NCI-H1092 treated with DMSO at 0.1 percent for 48 hours (cell line): ENCODE data around the gene APLP1.
A peak's percentile ranks its signal among the peaks of the same experiment; 100 is the strongest.
"Not testable (repeated sequence)": the region's sequence is repeated elsewhere in the genome, so short reads cannot be mapped to it uniquely, and the experiment has no call there.

Experiments
- DNase-seq: peaks from one replicate; lab custom pipeline; 2025; lab: John Stamatoyannopoulos, UW

The APLP1 gene

GRCh38 chr19:35852029-35852780 lies 16.2 kb upstream of the APLP1 start, which contains the start of gene NPHS1:
Gene NPHS1 (minus strand): TSS chr19:35852504. CDS start chr19:35851837, 667 bp downstream.
- no peak for DNase-seq

DNA sequence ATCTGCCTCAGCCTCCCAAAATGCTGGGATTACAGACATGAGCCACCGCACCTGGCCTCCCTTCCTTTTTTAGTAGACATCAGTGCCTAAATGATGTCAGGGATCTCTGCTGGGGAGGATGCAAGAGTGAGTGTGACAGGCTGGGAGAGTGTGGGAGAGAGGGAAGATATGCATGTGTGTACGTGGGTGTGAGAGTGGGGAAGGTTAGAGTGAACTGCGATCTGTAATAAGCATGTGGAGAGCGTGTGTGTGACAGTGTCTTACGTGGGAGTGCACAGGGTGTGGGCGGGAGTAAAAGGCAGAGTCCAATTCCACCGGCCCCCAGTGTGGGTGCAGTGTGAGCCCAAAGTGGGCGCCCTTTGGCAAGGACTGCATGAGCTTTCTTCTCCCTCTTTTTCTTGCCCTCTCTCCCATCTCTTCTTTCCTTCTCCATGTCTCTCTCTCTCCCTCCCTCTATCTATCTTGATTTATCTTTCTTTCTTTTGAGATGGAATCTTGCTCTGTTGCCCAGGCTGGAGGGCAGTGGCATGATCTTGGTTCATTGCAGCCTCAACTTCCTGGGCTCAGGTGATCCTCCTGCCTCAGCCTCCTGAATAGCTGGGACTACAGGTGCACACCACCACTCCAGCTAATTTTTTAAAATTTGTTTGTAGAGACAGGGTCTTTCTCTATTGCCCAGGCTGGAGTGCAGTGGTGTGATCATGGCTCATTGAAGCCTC lies 15.2 kb upstream of the APLP1 start:
- DNase-seq: no peak

- no peak for DNase-seq
Observed at GRCh38 chr19:35856546-35857149, 11.7 kb upstream of the APLP1 start, which contains the start of gene KIRREL2. Gene KIRREL2 (plus strand): TSS chr19:35856911. CDS start chr19:35857120, 209 bp downstream.

DNA sequence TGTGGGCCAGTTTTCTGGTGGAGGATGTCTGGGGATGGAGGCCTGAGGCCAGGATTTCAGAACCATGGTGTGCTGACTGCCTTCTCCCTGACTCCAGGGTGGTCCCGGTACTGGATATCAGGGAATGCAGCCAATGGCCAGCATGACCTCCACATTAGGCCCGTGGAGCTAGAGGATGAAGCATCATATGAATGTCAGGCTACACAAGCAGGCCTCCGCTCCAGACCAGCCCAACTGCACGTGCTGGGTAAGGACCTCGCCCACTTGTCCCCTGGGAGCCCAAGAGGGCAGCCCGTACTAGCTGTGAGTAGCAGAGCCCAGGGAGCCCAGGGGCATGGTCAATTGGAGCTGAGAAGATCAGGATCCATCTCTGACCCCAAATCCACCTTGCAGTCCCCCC lies 10.1 kb upstream of the APLP1 start:
- DNase-seq: no peak

- no peak for DNase-seq
Observed at GRCh38 chr19:35859414-35859813, 9.0 kb upstream of the APLP1 start.

- no peak for DNase-seq
Observed at GRCh38 chr19:35860436-35860817, 7.9 kb upstream of the APLP1 start.

DNA sequence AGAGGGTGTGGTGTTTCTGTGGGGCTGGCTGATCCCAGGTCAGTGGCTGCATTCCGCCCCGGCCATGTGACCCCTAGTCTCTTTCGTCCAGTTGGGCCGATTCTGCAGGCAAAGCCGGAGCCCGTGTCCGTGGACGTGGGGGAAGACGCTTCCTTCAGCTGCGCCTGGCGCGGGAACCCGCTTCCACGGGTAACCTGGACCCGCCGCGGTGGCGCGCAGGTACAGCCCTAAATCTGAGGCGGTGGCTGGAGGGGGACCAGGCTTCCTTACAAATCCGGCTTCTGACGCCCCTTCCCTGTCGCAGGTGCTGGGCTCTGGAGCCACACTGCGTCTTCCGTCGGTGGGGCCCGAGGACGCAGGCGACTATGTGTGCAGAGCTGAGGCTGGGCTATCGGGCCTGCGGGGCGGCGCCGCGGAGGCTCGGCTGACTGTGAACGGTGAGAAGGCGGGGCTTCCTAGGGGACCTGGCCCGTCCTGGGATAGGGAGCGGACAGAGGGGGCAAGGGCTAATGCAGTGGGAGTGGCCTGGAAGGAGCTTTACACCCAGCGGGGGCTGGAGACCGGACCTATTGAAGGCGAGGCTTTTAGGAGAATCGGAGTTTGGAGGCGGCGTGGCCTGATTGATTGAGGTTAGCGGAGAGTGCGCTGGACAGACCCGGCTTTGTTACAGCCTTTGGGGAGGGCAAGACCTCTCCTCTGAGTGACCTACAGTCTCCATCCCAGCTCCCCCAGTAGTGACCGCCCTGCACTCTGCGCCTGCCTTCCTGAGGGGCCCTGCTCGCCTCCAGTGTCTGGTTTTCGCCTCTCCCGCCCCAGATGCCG lies 7.3 kb upstream of the APLP1 start:
- no peak for DNase-seq

DNA sequence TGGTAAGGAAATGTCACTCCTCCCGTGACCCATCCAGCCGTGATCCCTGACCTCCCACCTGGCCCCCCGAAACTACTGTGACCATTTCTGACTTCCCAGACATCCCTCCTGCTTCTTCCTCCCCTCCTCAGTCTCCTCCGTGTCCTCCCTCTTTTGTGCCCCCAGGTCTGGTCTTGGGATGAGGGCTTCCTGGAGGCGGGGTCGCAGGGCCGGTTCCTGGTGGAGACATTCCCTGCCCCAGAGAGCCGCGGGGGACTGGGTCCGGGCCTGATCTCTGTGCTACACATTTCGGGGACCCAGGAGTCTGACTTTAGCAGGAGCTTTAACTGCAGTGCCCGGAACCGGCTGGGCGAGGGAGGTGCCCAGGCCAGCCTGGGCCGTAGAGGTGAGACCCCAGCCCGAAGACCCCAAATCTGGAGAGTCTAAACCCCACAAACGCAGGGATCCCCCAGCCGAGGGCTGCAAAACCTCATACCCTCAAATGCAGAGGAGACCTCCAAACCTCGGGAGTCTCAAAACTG lies 6.7 kb upstream of the APLP1 start:
- no peak for DNase-seq

DNA sequence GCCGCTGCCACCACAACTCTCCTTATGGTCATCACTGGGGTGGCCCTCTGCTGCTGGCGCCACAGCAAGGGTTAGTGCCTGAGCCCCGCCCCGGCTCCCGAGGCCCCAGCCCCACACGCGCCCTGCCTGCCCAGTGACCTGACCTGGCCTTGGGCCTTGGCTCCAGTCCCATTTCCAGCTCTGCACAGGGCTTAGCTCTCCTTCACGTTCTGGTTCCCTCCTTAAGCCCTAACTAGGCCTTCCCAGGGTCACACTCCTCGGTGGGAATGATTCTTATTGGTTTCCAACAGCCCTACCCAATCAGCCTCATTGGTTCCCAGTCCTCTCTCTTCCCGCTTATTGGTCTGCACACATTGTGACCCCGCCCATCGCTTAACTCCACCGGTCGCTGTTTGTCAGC lies 5.8 kb upstream of the APLP1 start:
- DNase-seq: no peak

DNA sequence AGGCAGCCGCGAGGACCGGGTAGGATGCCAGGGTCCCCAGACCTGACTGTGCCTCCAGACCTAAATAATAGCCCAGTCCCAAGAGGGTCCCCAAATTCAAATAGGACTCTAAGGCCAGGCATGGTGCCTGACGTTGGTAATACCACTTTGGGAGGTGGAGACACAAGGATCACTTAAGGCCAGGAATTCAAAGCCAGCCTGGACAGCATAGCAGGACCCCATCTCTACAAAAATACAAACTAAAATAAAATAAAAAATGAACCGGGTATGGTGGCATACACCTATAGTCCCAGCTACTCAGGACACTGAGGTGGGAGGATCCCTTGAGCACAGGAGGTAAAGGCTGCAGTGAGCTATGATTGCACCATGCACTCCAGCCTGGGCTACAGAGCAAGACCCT lies 5.4 kb upstream of the APLP1 start:
- no peak for DNase-seq

DNA sequence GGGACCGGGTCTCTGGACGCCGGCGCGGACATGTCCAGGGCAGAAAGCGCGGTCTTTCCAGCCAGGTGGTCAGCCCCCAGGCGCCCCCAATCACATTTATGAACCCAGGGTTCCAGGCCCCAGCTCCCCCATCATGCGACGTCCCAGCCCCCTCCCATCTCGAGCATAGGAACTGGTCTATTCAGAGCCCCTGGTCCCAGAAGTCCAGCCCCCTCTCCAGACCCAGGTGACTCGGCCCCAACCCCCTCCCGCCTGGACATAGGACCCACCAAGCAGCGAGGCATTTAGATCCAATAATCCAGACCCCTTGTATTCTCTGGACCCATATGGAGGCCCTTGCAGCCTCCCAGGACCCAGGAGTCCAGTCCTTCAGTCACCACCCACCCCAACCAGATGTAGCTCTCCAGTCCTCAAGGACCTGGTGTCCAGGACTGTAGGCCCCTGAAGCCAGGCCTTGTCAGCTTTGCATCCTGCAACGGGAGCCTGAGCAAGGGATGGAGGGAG lies 501 bp downstream of the APLP1 start:
- DNase-seq: no peak

- DNase-seq: peak; percentile 70
Observed at GRCh38 chr19:35869327-35870123, 1.2 kb downstream of the APLP1 start.

DNA sequence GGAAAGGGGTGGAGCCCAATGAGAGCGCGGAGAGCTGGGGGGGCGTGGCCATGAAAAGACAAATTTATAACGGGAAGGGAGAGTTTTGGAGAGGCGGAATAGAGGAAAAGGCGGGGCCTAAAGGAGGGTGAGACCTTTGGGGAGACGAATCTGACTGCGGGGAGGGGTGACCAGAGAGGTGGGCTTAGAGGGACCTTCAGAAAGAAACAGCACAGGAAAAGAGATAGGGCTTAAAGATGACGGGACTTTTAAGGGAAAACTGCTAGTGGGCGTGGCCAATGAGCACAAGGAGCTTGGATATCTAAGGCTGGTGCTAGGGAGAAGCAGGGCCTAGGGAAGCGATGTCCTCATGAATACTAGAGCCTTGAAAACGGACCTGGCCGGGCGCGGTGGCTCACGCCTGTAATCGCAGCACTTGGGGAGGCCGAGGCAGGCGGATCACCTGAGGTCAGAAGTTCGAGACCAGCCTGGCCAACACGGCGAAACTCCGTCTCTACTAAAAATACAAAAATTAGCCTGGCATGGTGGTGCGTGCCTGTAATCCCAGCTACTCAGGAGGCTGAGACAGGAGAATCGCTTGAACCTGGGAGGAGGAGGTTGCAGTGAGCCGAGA lies 1.9 kb downstream of the APLP1 start:
- not testable (repeated sequence) for DNase-seq

- no peak for DNase-seq
Observed at GRCh38 chr19:35870798-35871197, 2.4 kb downstream of the APLP1 start.

- no peak for DNase-seq
Observed at GRCh38 chr19:35871611-35872010, 3.2 kb downstream of the APLP1 start.

DNA sequence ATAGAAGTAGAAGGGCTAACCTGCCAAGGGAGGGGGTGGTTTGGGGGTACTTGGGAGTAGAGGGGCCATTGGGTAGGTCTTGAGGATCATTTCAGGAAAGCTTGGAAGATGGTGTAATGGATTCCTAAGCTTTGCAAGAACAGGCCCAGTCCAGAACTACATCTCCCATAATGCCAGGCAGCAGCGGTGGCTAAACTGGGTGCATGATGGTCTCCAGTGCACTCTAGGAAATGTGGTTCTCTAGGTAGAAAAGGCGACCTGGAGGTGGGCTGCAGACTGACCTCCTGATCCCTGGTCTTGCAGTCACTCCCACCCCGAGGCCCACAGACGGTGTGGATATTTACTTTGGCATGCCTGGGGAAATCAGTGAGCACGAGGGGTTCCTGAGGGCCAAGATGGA lies 3.8 kb downstream of the APLP1 start:
- DNase-seq: no peak

- DNase-seq: no peak
Observed at GRCh38 chr19:35874392-35874930, 6.1 kb downstream of the APLP1 start.

DNA sequence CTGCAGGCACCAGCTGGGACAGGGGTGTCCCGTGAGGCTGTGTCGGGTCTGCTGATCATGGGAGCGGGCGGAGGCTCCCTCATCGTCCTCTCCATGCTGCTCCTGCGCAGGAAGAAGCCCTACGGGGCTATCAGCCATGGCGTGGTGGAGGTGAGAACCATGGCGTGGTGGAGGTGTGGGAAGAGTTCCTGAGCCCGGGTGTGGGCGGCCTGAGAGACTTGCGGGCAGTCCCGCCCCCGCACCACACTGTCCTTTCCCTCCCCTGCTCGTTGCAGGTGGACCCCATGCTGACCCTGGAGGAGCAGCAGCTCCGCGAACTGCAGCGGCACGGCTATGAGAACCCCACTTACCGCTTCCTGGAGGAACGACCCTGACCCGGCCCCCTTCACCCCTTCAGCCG lies 10.7 kb downstream of the APLP1 start:
- DNase-seq: no peak

DNA sequence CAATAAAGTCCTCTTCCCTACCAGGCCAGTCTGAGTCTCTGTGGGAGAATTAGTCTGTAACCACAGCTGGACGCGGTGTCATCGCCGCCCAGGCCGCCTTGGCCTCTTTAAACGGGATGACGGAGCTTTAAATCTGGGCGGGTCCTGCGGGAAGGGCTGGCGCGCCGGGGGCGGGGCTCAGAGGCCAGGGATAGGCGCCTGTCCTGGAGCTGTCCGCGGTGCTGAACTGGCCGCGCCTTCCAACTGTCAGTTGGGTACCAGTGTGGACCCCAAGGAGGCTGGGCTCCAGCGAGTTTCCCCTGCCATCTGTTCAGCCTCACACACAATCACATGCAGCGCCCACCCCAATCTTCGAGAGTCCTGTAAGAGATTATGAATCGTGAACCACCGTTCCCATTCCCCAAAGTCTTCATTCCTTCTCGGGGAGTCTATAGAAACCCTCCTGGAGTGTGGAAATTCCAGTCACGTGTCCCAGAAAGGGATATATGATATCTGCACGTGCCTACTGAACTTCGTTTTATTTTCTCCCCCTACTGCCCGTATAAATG lies 11.5 kb downstream of the APLP1 start:
- DNase-seq: no peak
